ENCODE results near the gene LPP.
"Not testable (repeated sequence)": the region's sequence is repeated elsewhere in the genome, so short reads cannot be mapped to it uniquely, and the experiment has no call there.

LPP gene

GRCh38 chr3:188154014-188154808, at the start of gene LPP:
LPP (plus strand) TSS chr3:188154157; CDS start chr3:188406121, 251,964 bp downstream.
- peak; percentile 73 for DNase-seq

- no peak for DNase-seq
These were observed 48.0 kb upstream of the LPP start for GRCh38 chr3:188106006-188106405.

GRCh38 chr3:188106454-188106853, 47.5 kb upstream of the LPP start:
- DNase-seq = no peak

- no peak for DNase-seq
These were observed 46.8 kb upstream of the LPP start for GRCh38 chr3:188106887-188107830.

- no peak for DNase-seq
These were observed 45.1 kb upstream of the LPP start for GRCh38 chr3:188108703-188109412.

- DNase-seq = no peak
These were observed 42.9 kb upstream of the LPP start for GRCh38 chr3:188111002-188111584.

DNA sequence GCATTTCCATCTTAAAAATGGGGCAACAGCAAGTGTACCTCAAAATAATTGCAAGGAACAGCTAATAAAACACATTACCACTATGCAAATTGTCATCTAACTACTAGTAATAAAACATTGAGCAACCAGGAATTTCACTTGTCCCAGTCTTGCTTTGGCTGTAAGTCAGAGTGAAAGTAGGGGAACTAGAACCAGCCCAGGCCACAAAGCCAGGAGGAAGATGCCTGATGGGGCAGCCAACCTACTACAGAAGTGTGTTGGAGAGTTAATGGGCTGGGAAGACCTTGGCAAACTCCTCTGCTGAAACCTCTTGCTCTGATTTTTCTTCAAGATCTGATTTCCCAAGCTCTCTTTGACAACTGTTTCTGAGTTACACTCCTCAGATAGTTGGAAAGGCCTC, 40.2 kb upstream of the LPP start:
- DNase-seq = no peak

GRCh38 chr3:188119846-188120245, 34.1 kb upstream of the LPP start:
- DNase-seq = no peak

DNA sequence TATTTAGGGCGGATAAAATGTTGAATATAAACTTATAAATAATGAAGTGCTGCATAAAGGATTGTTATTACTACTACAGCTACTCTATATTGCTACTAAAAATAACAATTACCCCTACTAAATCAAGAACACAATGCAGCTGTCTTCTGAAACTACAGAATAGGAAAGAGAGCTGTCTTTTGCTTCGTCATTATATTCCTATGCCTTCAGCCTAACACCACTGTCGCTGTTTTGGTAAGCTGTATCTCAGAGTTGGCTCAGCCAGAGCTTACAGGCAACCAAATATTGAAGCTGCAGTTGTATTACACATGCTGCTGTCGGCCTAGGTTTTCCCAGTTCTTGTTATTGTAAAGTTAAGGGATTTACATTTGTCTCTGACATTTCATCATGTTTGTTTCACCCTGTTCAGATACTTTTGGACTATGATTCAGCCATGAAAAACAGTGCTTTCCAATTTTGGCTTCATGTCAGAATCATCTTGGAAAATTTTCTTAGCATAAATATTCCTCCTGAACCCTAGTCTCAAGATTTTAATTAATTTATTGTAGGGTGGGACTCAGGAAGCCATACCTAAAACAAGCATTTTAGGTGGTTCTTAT, 31.3 kb upstream of the LPP start:
- DNase-seq = no peak

GRCh38 chr3:188123170-188123905, 30.6 kb upstream of the LPP start:
- no peak for DNase-seq

DNA sequence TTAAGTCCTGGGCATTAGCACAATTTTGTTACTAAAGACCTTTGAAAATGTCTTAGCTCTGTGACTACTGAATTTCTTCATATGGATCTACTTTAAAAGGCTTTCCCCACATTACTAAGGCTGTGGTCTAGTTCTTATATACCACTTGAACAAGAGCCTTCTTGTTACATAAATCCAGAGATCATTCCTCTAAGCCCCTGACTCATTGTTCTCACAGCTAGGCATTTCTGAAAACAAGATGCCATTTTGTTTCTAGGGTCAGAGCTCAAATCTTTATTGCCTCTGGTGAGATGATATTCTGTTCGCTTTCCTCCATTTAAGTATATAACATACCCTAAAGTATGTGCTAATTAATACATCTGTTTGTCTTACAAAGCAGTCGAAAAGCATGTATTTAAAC, 29.8 kb upstream of the LPP start:
- no peak for DNase-seq

GRCh38 chr3:188125076-188125475, 28.9 kb upstream of the LPP start:
- DNase-seq = no peak

GRCh38 chr3:188126276-188126675, 27.7 kb upstream of the LPP start:
- no peak for DNase-seq

DNA sequence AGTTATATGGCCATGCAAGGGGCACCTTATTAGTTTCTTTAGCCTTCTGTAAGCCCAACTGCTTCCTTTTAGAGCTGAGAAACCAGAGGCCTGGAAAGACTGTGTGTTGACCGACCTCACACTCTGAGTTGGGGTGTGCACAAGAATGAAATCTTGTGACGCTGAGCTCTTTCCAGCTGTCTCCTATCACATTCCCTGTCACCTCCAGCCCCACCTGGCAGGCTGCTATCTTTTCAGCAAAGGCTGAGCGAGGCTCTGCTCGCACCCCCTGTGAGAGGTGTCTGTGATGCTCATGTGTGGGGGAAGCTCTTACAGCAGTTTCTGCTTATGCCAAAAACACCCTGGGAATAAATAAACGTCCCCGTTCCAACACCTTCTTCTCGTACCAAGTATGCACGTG, 27.0 kb upstream of the LPP start:
- no peak for DNase-seq

DNA sequence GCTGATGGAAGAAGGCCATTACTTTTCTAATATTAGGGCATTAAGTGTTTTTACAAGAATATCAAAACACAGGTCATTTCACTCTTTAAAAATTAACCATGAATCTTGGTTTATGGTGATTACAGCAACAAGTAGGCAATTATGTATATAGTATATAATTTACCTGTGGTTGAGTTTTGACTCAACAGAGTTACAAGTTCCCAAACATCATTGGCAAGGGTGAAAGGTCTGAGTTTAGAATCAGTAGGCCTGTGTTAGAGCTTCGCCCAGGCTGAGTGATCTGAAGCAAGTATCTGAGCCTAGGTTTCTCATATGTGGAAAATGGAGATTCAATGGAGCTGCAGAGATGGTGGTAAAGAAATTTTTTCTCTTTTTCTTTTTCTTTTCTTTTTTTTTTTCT, 25.1 kb upstream of the LPP start:
- no peak for DNase-seq

DNA sequence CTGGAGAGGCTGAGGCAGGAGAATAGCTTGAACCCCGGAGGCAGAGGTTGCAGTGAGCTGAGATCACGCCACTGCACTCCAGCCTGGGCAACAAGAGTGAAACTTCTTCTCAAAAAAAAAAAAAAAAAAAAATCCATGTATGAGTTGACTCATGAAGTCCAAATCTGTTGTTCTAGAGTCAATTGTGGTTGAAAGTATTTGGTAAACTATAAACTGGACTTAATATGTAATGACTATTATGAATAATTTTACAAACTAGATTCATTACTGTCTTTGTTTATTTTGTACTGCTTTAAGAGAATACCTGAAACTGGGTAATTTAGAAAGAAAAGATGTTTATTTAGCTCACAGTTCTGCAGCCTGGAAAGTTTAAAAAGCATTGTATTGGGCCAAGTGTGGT, 22.9 kb upstream of the LPP start:
- DNase-seq = not testable (repeated sequence)

GRCh38 chr3:188133219-188133618, 20.7 kb upstream of the LPP start:
- DNase-seq = no peak

GRCh38 chr3:188133646-188134045, 20.3 kb upstream of the LPP start:
- DNase-seq = no peak

DNA sequence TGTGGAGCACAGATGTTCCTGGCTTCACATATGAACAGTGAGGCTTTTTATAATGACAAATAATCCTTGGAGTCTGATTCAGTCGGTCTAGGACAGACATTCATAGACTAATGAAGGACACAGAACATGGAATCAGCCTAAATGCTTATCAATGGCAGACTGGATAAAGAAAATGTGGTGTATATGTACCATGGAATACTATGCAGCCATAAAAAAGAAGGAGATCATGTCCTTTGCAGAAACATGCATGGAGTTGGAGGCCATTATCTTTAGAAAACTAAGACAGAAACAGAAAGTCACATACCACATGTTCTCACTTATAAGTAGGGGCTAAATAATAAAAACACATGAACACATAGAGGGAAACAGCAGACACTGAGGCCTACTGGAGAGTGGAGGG, 19.9 kb upstream of the LPP start:
- DNase-seq = no peak

DNA sequence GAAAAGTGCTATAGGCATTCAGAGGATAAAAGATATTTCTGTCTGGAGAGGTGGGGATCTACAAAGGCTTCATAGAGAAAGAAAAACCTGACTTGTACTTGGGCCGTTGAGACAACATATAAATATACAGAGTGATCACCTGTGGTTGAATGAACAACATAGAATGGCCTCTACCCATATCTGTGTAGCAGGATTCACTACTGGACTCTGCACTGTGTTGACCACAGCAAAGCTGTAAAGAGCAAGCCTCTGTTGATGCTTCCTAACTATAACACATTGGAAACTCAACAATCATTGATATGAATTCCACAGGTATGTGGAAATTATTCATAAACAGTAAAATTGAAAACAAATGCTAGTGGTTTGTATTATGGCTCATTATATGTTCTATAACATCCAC, 19.1 kb upstream of the LPP start:
- DNase-seq = no peak

GRCh38 chr3:188135271-188135670, 18.7 kb upstream of the LPP start:
- no peak for DNase-seq

DNA sequence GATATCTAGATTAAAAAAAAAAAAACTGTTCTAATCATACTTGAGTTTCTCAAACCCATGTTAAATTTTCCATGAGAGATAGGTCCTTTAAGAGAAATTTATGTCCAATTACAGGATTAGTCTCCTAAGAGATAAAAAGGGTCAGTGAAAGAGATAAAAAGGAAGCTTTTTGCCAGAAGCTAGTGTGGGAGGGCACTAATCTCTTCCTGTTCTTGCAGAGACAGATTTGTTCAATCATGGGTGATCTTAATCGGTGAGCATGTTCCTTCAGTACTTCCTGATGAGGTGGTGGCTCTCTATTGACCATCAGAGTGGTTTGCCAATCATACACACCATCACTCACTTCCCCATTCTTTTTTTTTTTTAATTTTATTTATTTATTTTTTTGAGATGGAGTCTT, 16.9 kb upstream of the LPP start:
- DNase-seq = no peak

Measured in GOT3 (cell line).